Right ventricle myocardium inferior (tissue), 1 donor: ENCODE results near the gene SNU13. TPM values are rescaled to one million over a fixed set of nuclear protein-coding genes. Genes with fewer than 3 reads are reported as not detected.
A peak's percentile ranks its signal among the peaks of the same experiment; 100 is the strongest.
"Not testable (repeated sequence)": the region's sequence is repeated elsewhere in the genome, so short reads cannot be mapped to it uniquely, and the experiment has no call there.

ENCODE experiments used
- ATAC-seq: fragments of 200-7000 bp; cut with Tn5 transposase; one replicate; pipeline ENCODE4 v1.9.1; 2020; ENCODE audit warnings: mild to moderate bottlenecking, moderate library complexity
- DNase-seq: peaks from one replicate; pipeline ENCODE4 v3.0.0; 2021; ENCODE audit errors: missing footprints
- intact Hi-C: fragments of 100-400 bp; cut with DNase I; formaldehyde crosslinking; loops from one replicate; pipeline ENCODE4 v1.11.0; 2022
- long read RNA-seq: library from polyadenylated mRNA; unstranded; transcript quantifications from one replicate; pipeline ENCODE4 v2.0.0, GENCODE V29; 2021
- total RNA-seq: library from RNA; stranded (reverse); fragmentation: NEBNext Ultra II Directional; extraction: Animal tissue kit (Norgen Biotek cat#: 25700); gene quantifications from one replicate; pipeline ENCODE4 v1.2.1, GENCODE V29; 2021
- donor health status: DM: no; HTN: yes; CAD: no; lungs with severe emphysema.

Gene SNU13
- 216 TPM for total RNA-seq
- long read RNA-seq, transcript SNU13-201 (3 exons, 877 nt): major isoform, 52 of 106 reads
- long read RNA-seq, transcript SNU13-202 (3 exons, 1,503 nt): minor isoform, 49 of 106 reads
- long read RNA-seq, partial matches to known transcripts: 1 of 106 reads
- long read RNA-seq, other reads (novel, unspliced or antisense): 2 of 106 reads

- peak; percentile 96 for ATAC-seq
- DNase-seq: peak; percentile 97
- intact Hi-C loops: loop anchor here (2.0 kb wide), 1 partner anchor 22 kb away; no protein-coding TSS in a partner anchor
Measured at GRCh38 chr22:41688365-41689211, at the start of gene SNU13. TSS of gene SNU13 (minus strand) at chr22:41688867. CDS start at chr22:41688796, 71 bp downstream.

DNA sequence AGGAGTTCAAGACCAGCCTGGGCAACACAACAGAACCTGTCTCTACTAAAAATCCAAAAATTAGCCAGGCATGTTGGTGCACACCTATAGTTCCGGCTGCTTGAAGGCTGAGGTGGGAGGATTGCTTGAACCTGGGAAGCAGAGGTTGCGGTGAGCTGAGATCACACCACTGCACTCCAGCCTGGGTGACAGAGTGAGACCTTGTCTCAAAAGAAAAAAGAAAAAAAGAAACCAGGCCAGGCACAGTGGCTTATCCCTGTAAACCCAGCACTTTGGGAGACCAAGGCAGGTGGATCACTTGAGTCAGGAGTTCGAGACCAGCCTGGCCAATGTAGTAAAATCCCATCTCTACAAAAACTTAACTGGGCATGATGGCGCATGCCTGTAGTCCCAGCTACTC, 44.6 kb upstream of the SNU13 start:
- ATAC-seq, DNase-seq, intact Hi-C loops: not testable (repeated sequence)

DNA sequence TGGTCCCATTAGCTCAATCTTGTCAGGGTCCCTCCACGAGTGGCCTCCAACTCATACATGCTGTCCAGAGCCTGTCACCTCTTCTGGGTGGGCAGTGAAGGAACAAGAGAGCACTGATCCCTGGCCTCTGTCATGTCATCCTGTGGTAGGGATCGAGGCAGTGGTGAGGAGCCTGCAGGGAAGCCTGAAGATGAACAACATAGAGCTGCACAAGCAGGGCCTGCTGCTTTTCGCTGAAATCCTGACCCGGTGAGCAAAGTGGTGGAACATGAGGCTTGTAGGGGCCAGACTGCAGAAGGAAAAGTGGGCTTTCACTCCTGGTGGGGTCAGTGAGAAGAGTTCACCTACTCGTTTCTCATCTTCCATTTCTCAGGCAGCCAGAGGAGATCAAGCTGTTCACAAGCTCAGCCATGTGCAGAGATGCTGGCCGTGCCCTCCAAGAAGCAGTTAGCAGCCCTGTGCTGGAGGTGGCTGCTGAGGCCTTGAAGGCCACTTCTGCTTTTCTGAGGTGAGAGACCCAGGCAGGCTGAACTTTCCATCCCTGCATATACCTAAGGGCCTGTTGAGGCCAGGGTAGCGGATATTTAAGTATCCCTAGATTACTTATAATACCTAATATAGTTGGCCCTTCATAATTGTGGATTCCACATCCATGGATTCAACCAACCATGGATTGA, 43.6 kb upstream of the SNU13 start:
- DNase-seq (no peak), ATAC-seq (no peak)
- intact Hi-C loops: no loop called here

GRCh38 chr22:41731609-41732008, 42.9 kb upstream of the SNU13 start:
- DNase-seq (no peak), ATAC-seq (no peak)
- intact Hi-C loops: no loop called here

DNA sequence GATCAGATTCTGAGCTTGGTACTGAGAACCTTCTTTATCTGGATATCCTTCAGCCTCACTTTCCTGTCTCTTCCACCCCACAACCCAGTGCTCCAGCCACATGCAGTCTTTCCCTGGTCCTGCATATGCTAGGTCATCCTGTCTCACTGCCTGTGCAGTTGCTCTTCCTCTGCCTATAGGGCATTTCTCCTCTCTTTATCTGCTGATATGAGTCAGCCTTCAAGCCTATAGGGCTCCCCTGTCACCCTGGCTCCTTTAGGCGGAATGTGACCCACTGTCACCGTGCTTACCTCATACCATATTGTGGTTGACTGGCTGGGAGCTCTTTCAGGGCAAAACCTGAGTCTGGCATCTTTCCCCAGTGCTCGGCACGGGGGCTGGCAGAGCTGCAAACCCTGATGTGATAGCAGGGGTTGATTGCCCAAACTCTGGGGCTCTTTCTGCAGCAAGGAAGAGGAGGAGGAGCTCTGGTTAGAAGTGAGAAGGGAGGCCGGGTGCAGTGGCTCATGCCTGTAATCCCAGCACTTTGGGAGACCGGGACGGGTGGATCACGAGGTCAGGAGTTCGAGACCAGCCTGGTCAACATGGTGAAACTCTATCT, 36.9 kb upstream of the SNU13 start:
- intact Hi-C loops: loop anchor here (10.0 kb wide), 1 partner anchor 59 kb away; no protein-coding TSS in a partner anchor
- DNase-seq: no peak
- no peak for ATAC-seq

- ATAC-seq (no peak), DNase-seq (no peak)
- intact Hi-C loops: loop anchor here (10.0 kb wide), 1 partner anchor 62 kb away; no protein-coding TSS in a partner anchor
Measured at GRCh38 chr22:41722496-41722895, 33.8 kb upstream of the SNU13 start.

DNA sequence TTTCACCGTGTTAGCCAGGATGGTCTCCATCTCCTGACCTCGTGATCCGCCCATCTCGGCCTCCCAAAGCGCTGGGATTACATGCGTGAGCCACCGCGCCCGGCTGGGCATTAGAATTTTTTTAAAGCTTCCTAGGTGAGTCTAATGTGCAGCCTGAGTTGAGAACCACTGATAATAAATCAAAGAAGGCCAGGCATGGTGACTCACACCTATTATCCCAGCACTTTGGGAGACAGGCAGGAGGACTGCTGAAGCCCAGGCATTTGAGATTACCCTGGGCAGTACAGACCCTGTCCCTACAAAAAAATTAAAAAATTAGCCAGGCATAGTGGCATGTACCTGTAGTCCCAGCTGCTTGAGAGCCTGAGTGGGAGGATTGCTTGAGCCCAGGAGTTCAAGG, 24.3 kb upstream of the SNU13 start:
- intact Hi-C loops: no loop called here
- no peak for DNase-seq
- no peak for ATAC-seq

DNA sequence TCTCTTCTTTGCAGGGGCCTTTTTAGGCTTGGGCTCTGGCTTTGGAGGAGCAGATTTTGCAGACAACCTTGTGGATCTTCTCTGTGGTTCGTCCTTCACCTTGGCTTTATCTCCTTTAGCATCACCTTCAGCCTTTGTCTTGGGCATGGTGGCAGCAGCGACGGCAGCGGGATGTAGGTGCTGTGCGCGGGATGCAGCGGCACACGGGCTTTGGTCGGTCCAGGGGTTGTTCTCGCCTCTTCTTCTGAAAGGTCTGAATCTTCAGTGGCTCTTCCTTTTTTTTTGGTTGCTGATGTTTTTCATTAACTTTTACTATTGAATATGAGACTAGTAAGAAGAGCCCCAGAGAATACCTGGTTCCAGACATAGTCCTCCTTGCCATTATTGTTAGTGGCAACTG, 20.7 kb upstream of the SNU13 start:
- no peak for DNase-seq
- ATAC-seq: no peak
- intact Hi-C loops: no loop called here

- no peak for ATAC-seq
- intact Hi-C loops: no loop called here
- DNase-seq: no peak
Measured at GRCh38 chr22:41702763-41703162, 14.1 kb upstream of the SNU13 start.

GRCh38 chr22:41700108-41700364, 11.4 kb upstream of the SNU13 start:
- DNase-seq: no peak
- intact Hi-C loops: no loop called here
- no peak for ATAC-seq

- ATAC-seq: peak; percentile 75
- intact Hi-C loops: loop anchor here (5.0 kb wide), 1 partner anchor 103 kb away; the partner anchor contains the start of gene CCDC134
Measured at GRCh38 chr22:41699264-41700107, 10.8 kb upstream of the SNU13 start, which contains the start of gene MEI1. TSS of gene MEI1 (plus strand) at chr22:41699503. CDS start at chr22:41699539, 36 bp downstream.

DNA sequence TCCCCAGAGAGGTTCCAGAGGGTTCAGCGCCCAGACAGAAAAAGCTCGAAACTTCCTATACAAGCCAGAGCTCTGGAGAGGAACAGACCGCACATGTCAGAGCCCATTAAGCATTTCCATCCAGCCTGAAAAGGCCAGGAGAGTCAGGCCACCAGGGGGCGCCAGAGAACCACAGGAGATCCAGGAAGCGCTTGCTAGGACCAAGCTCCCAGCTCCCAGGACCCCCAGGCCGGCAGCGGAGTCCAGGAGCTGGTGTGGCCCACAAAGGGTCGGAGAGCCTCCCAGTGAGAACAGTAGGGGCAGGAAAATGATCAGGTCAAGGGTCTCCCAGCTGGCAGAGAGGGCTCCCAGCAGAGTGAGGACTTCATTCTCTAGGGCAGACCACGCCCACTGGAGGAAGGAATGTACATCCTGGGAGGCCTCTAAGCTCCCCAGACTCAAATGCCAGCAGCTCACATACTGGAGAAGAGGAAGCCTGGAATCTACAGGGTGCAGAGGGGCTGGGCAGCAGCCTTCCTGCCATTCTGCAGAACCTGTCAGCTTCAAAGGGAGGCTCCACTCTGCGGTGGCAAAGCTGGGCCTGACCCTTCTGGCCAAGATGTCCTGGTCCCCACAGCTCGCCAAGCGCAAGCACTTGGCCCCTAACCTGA, 8.6 kb upstream of the SNU13 start:
- DNase-seq: peak; percentile 96
- intact Hi-C loops: loop anchor here (1.0 to 5.0 kb wide), 2 partner anchors 105 to 244 kb away; partner anchors contain the start of gene CCDC134

More at GRCh38 chr22:41699264-41700107, 10.8 kb upstream of the SNU13 start, which contains the start of gene MEI1:
- peak; percentile 92 for DNase-seq

GRCh38 chr22:41696703-41697102, 8.0 kb upstream of the SNU13 start:
- DNase-seq: no peak
- ATAC-seq: no peak
- intact Hi-C loops: loop anchor here (1.0 to 5.0 kb wide), 2 partner anchors 106 to 245 kb away; partner anchors contain the start of gene CCDC134

More for the DNA sequence above, 8.6 kb upstream of the SNU13 start:
- ATAC-seq: peak; percentile 74

DNA sequence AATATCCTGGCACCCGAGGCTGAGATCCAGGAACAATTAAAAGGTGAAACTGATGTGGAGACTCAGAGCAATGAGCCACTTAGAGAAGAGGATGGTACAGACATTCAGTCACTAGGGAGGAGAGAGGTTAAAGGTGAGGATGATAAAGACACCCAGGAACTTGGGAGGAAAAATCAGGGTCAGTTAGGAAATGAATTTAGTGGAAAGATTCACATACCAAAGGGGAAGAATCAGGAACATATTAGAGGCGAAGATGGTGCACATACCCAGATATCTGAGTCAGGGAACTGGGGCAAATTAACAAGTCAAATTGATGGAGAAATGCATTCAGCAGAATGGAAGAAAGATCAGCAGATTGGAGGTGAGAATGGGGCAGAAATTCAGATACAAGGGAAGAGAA, 6.5 kb upstream of the SNU13 start:
- DNase-seq (no peak), ATAC-seq (no peak)
- intact Hi-C loops: loop anchor here (5.0 kb wide), 1 partner anchor 107 kb away; the partner anchor contains the start of gene CCDC134

DNA sequence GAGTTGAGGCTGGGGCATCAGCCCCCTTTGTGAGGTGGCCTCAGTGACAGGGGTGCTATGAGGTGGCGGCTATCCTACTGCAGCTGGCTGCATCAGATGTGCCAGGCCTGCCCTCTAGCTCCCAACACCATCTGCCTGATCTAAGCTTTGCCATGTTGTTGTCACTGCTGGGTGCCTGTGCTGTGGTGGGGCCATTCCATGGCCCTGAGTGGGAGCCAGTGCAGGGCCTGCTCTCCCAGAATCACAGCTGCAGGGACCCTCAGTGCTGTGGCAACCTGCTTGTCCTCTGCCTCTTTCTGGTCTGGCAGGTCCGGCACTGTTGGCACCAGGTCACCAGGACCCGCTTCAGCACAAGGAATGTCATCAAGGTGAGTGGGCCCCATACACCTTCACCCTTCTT, 1.8 kb upstream of the SNU13 start:
- DNase-seq: no peak
- intact Hi-C loops: no loop called here
- no peak for ATAC-seq

GRCh38 chr22:41687901-41688364, 734 bp downstream of the SNU13 start:
- ATAC-seq (peak; percentile 23), DNase-seq (no peak)
- intact Hi-C loops: loop anchor here (2.0 kb wide), 1 partner anchor 21 kb away; no protein-coding TSS in a partner anchor

- DNase-seq, intact Hi-C loops, ATAC-seq: not testable (repeated sequence)
Measured at GRCh38 chr22:41686890-41687289, 1.8 kb downstream of the SNU13 start.
